KOPT-K1 (cell line): Measurements from ENCODE around the gene LIG1.

Experiments
- H3K27ac ChIP-seq: fragments of 200-600 bp; sonication (generic); 2 replicates; pipeline ENCODE4 v1.5.1; 2016; ENCODE audit warnings: antibody characterized with exemption, mild to moderate bottlenecking, low read depth, low read length; ENCODE audit not compliant: poor library complexity, severe bottlenecking
- H3K36me3 ChIP-seq: fragments of 200-600 bp; sonication (generic); 2 replicates; pipeline ENCODE4 v1.5.1; 2017; ENCODE audit warnings: antibody characterized with exemption, mild to moderate bottlenecking, low read length, moderate library complexity; ENCODE audit not compliant: insufficient read depth
- H3K9me3 ChIP-seq: fragments of 200-600 bp; sonication (generic); 2 replicates; pipeline ENCODE4 v1.5.1; 2017; ENCODE audit warnings: antibody characterized with exemption, low read length, mild to moderate bottlenecking; ENCODE audit not compliant: insufficient read depth, poor library complexity, severe bottlenecking

LIG1 gene

GRCh38 chr19:48154003-48154402 lies 16.1 kb downstream of the LIG1 start:
- peaks cover 100% of the 10 kb centered on the region for H3K36me3 ChIP-seq
- H3K9me3 ChIP-seq: no peaks in the 10 kb centered on the region
- no peak overlapping the region for H3K27ac ChIP-seq

GRCh38 chr19:48152551-48152950 lies 17.6 kb downstream of the LIG1 start:
- H3K36me3 ChIP-seq: peaks cover 100% of the 10 kb centered on the region
- H3K27ac ChIP-seq: no peak overlapping the region
- H3K9me3 ChIP-seq: no peaks in the 10 kb centered on the region

- Histone ChIP-seq H3K36me3 (peaks cover 100% of the 10 kb centered on the region), H3K27ac (no peak overlapping the region), H3K9me3 (no peaks in the 10 kb centered on the region)
Measured at GRCh38 chr19:48149430-48149829, 20.7 kb downstream of the LIG1 start.

GRCh38 chr19:48148576-48148975 lies 21.6 kb downstream of the LIG1 start:
- peaks cover 100% of the 10 kb centered on the region for H3K36me3 ChIP-seq
- H3K27ac ChIP-seq: no peak overlapping the region
- H3K9me3 ChIP-seq: no peaks in the 10 kb centered on the region

GRCh38 chr19:48147597-48148175 lies 22.5 kb downstream of the LIG1 start:
- Histone ChIP-seq H3K36me3 (peaks cover 100% of the 10 kb centered on the region), H3K27ac (no peak overlapping the region), H3K9me3 (no peaks in the 10 kb centered on the region)

GRCh38 chr19:48139053-48139452 lies 31.1 kb downstream of the LIG1 start:
- Histone ChIP-seq H3K9me3 (no peaks in the 10 kb centered on the region), H3K27ac (no peak overlapping the region), H3K36me3 (peaks cover 98% of the 10 kb centered on the region)

GRCh38 chr19:48137411-48137810 lies 32.7 kb downstream of the LIG1 start:
- Histone ChIP-seq H3K9me3 (no peaks in the 10 kb centered on the region), H3K36me3 (peaks cover 98% of the 10 kb centered on the region), H3K27ac (no peak overlapping the region)

- Histone ChIP-seq H3K36me3 (peaks cover 98% of the 10 kb centered on the region), H3K27ac (no peak overlapping the region), H3K9me3 (no peaks in the 10 kb centered on the region)
Measured at GRCh38 chr19:48136547-48136946, 33.6 kb downstream of the LIG1 start.

GRCh38 chr19:48135411-48135810 lies 34.7 kb downstream of the LIG1 start:
- Histone ChIP-seq H3K27ac (no peak overlapping the region), H3K36me3 (peaks cover 98% of the 10 kb centered on the region), H3K9me3 (no peaks in the 10 kb centered on the region)

GRCh38 chr19:48133094-48133493 lies 37.0 kb downstream of the LIG1 start:
- Histone ChIP-seq H3K27ac (no peak overlapping the region), H3K9me3 (no peaks in the 10 kb centered on the region), H3K36me3 (peaks cover 97% of the 10 kb centered on the region)

GRCh38 chr19:48127561-48127960 lies 42.6 kb downstream of the LIG1 start:
- Histone ChIP-seq H3K36me3 (peaks cover 98% of the 10 kb centered on the region), H3K27ac (no peak overlapping the region), H3K9me3 (no peaks in the 10 kb centered on the region)

GRCh38 chr19:48123907-48124651 lies 46.1 kb downstream of the LIG1 start:
- Histone ChIP-seq H3K36me3 (peaks cover 98% of the 10 kb centered on the region), H3K9me3 (no peaks in the 10 kb centered on the region), H3K27ac (no peak overlapping the region)

GRCh38 chr19:48122421-48122820 lies 47.7 kb downstream of the LIG1 start:
- Histone ChIP-seq H3K36me3 (peaks cover 98% of the 10 kb centered on the region), H3K27ac (no peak overlapping the region), H3K9me3 (no peaks in the 10 kb centered on the region)

GRCh38 chr19:48121909-48122371 lies 48.2 kb downstream of the LIG1 start:
- Histone ChIP-seq H3K9me3 (no peaks in the 10 kb centered on the region), H3K27ac (no peak overlapping the region), H3K36me3 (peaks cover 98% of the 10 kb centered on the region)

GRCh38 chr19:48121066-48121465 lies 49.1 kb downstream of the LIG1 start:
- no peak overlapping the region for H3K27ac ChIP-seq

GRCh38 chr19:48120505-48120904 lies 49.6 kb downstream of the LIG1 start:
- H3K36me3 ChIP-seq: peaks cover 99% of the 10 kb centered on the region
- H3K9me3 ChIP-seq: no peaks in the 10 kb centered on the region
- H3K27ac ChIP-seq: no peak overlapping the region

More at GRCh38 chr19:48121066-48121465, 49.1 kb downstream of the LIG1 start:
- Histone ChIP-seq H3K9me3 (no peaks in the 10 kb centered on the region), H3K36me3 (peaks cover 99% of the 10 kb centered on the region)
